IPS-18a (cell line): ENCODE results near the gene CAMK1D.
"Not testable (repeated sequence)": the region's sequence is repeated elsewhere in the genome, so short reads cannot be mapped to it uniquely, and the experiment has no call there.

Experiments
- H3K27ac ChIP-seq: one replicate; pipeline ENCODE4 v1.5.1; 2013; ENCODE audit warnings: low read length
- H3K27me3 ChIP-seq: one replicate; pipeline ENCODE4 v1.6.1; 2013; ENCODE audit warnings: mild to moderate bottlenecking, low read length; ENCODE audit not compliant: control insufficient read depth, insufficient read depth
- H3K36me3 ChIP-seq: one replicate; pipeline ENCODE4 v1.6.1; 2013; ENCODE audit warnings: low read depth, low read length; ENCODE audit not compliant: control insufficient read depth
- H3K4me1 ChIP-seq: one replicate; pipeline ENCODE4 v1.6.1; 2013; ENCODE audit warnings: low read depth, low read length; ENCODE audit not compliant: control insufficient read depth
- H3K4me3 ChIP-seq: one replicate; pipeline ENCODE4 v1.5.1; 2013; ENCODE audit warnings: low read length
- H3K9ac ChIP-seq: one replicate; pipeline ENCODE4 v1.6.1; 2013; ENCODE audit warnings: mild to moderate bottlenecking, low read length, moderate library complexity
- H3K9me3 ChIP-seq: one replicate; pipeline ENCODE4 v1.6.1; 2013; ENCODE audit warnings: low read depth, low read length; ENCODE audit not compliant: control insufficient read depth

Gene CAMK1D

GRCh38 chr10:12357525-12358151, 8.3 kb downstream of the CAMK1D start:
- no peaks in the 10 kb centered on the region for H3K27me3 ChIP-seq
- H3K4me1 ChIP-seq: peaks cover 32% of the 10 kb centered on the region
- H3K4me3 ChIP-seq: no peak overlapping the region
- no peaks in the 10 kb centered on the region for H3K36me3 ChIP-seq
- H3K9me3 ChIP-seq: no peaks in the 10 kb centered on the region
- H3K27ac ChIP-seq: no peak overlapping the region
- H3K9ac ChIP-seq: no peak overlapping the region

- no peaks in the 10 kb centered on the region for H3K9me3 ChIP-seq
- no peaks in the 10 kb centered on the region for H3K36me3 ChIP-seq
- H3K27ac ChIP-seq: no peak overlapping the region
- H3K9ac ChIP-seq: no peak overlapping the region
- H3K4me3 ChIP-seq: no peak overlapping the region
- H3K27me3 ChIP-seq: no peaks in the 10 kb centered on the region
- H3K4me1 ChIP-seq: peaks cover 24% of the 10 kb centered on the region
Measured at GRCh38 chr10:12358863-12359564, 9.7 kb downstream of the CAMK1D start.

GRCh38 chr10:12360461-12360860, 11.1 kb downstream of the CAMK1D start:
- H3K27me3 ChIP-seq: no peaks in the 10 kb centered on the region
- H3K9me3 ChIP-seq: no peaks in the 10 kb centered on the region
- H3K27ac ChIP-seq: no peak overlapping the region
- H3K36me3 ChIP-seq: no peaks in the 10 kb centered on the region
- H3K9ac ChIP-seq: no peak overlapping the region
- H3K4me3 ChIP-seq: no peak overlapping the region
- peaks cover 24% of the 10 kb centered on the region for H3K4me1 ChIP-seq

- H3K9me3 ChIP-seq, H3K4me3 ChIP-seq, H3K36me3 ChIP-seq, H3K27ac ChIP-seq, H3K27me3 ChIP-seq, H3K9ac ChIP-seq: not testable (repeated sequence)
- peaks cover 24% of the 10 kb centered on the region for H3K4me1 ChIP-seq
Measured at GRCh38 chr10:12361115-12361514, 11.8 kb downstream of the CAMK1D start.

GRCh38 chr10:12364559-12364958, 15.2 kb downstream of the CAMK1D start:
- no peaks in the 10 kb centered on the region for H3K36me3 ChIP-seq

GRCh38 chr10:12367272-12367671, 17.9 kb downstream of the CAMK1D start:
- no peaks in the 10 kb centered on the region for H3K27me3 ChIP-seq
- H3K9me3 ChIP-seq: no peaks in the 10 kb centered on the region
- H3K27ac ChIP-seq: no peak overlapping the region
- no peak overlapping the region for H3K9ac ChIP-seq
- H3K4me3 ChIP-seq: no peak overlapping the region
- H3K4me1 ChIP-seq: no peaks in the 10 kb centered on the region
- H3K36me3 ChIP-seq: no peaks in the 10 kb centered on the region

More at GRCh38 chr10:12364559-12364958, 15.2 kb downstream of the CAMK1D start:
- Histone ChIP-seq H3K27ac (no peak overlapping the region), H3K9me3 (no peaks in the 10 kb centered on the region), H3K4me3 (no peak overlapping the region), H3K27me3 (no peaks in the 10 kb centered on the region), H3K4me1 (peaks cover 14% of the 10 kb centered on the region), H3K9ac (no peak overlapping the region)

GRCh38 chr10:12369982-12370381, 20.6 kb downstream of the CAMK1D start:
- Histone ChIP-seq H3K9ac (no peak overlapping the region), H3K27ac (no peak overlapping the region), H3K4me3 (no peak overlapping the region), H3K27me3 (no peaks in the 10 kb centered on the region), H3K36me3 (no peaks in the 10 kb centered on the region), H3K4me1 (no peaks in the 10 kb centered on the region), H3K9me3 (no peaks in the 10 kb centered on the region)

- H3K27me3 ChIP-seq: no peaks in the 10 kb centered on the region
- no peak overlapping the region for H3K9ac ChIP-seq
- no peaks in the 10 kb centered on the region for H3K36me3 ChIP-seq
- no peak overlapping the region for H3K27ac ChIP-seq
- no peaks in the 10 kb centered on the region for H3K4me1 ChIP-seq
- no peak overlapping the region for H3K4me3 ChIP-seq
- H3K9me3 ChIP-seq: no peaks in the 10 kb centered on the region
Measured at GRCh38 chr10:12372846-12373245, 23.5 kb downstream of the CAMK1D start.

GRCh38 chr10:12375076-12375504, 25.7 kb downstream of the CAMK1D start:
- Histone ChIP-seq H3K9ac (no peak overlapping the region), H3K27me3 (no peaks in the 10 kb centered on the region), H3K27ac (no peak overlapping the region), H3K4me1 (no peaks in the 10 kb centered on the region), H3K9me3 (no peaks in the 10 kb centered on the region), H3K36me3 (no peaks in the 10 kb centered on the region), H3K4me3 (no peak overlapping the region)

- Histone ChIP-seq H3K4me3 (no peak overlapping the region), H3K36me3 (no peaks in the 10 kb centered on the region), H3K27me3 (no peaks in the 10 kb centered on the region), H3K4me1 (no peaks in the 10 kb centered on the region), H3K9ac (no peak overlapping the region), H3K27ac (no peak overlapping the region), H3K9me3 (no peaks in the 10 kb centered on the region)
Measured at GRCh38 chr10:12376211-12376610, 26.9 kb downstream of the CAMK1D start.

GRCh38 chr10:12377658-12378290, 28.4 kb downstream of the CAMK1D start:
- no peaks in the 10 kb centered on the region for H3K9me3 ChIP-seq
- H3K4me3 ChIP-seq: no peak overlapping the region
- no peaks in the 10 kb centered on the region for H3K4me1 ChIP-seq
- H3K27me3 ChIP-seq: no peaks in the 10 kb centered on the region
- no peaks in the 10 kb centered on the region for H3K36me3 ChIP-seq
- H3K27ac ChIP-seq: no peak overlapping the region
- H3K9ac ChIP-seq: no peak overlapping the region
